Natural killer cell (primary cell): ENCODE data around the gene BTBD9. TPM values are rescaled to one million over a fixed set of nuclear protein-coding genes. Genes with fewer than 3 reads are reported as not detected.

ENCODE experiments used
- ATAC-seq, 3 donors: fragments of 150-1000 bp in 2 of 3; fragments of 200-7000 bp in 1 of 3; cut with Tn5 transposase; 1 replicate in 1 of 3; 2 replicates in 2 of 3; pipeline ENCODE4 v1.10.0; 2021; ENCODE audit warnings: mild to moderate bottlenecking in 2 of 3, moderate library complexity in 2 of 3
- DNase-seq, 2 donors: peaks; one replicate each; pipeline versions ENCODE4 v3.0.0 to v3.0.0-alpha.2; 2013 to 2021; ENCODE audit warnings: mixed read lengths in 1 of 2
- H3K27ac ChIP-seq: one replicate; pipeline ENCODE4 v1.5.1; 2013; ENCODE audit warnings: mild to moderate bottlenecking, low read length
- H3K27me3 ChIP-seq: one replicate; pipeline ENCODE4 v1.6.1; 2013; ENCODE audit warnings: low read length; ENCODE audit not compliant: control insufficient read depth, insufficient read depth
- H3K36me3 ChIP-seq: one replicate; pipeline ENCODE4 v1.6.1; 2013; ENCODE audit warnings: low read length; ENCODE audit not compliant: control insufficient read depth, insufficient read depth
- H3K4me1 ChIP-seq: one replicate; pipeline ENCODE4 v1.6.1; 2013; ENCODE audit warnings: low read length; ENCODE audit not compliant: control insufficient read depth, insufficient read depth
- H3K4me3 ChIP-seq: one replicate; pipeline ENCODE4 v1.5.1; 2013; ENCODE audit warnings: low read length
- H3K9me3 ChIP-seq: one replicate; pipeline ENCODE4 v1.6.1; 2013; ENCODE audit warnings: low read length; ENCODE audit not compliant: control insufficient read depth, insufficient read depth
- H3K27ac Mint-ChIP-seq, 2 donors: one replicate each; pipeline ENCODE4 v1.8.0; 2022; ENCODE audit warnings: mild to moderate bottlenecking in 2 of 2, mixed read lengths in 2 of 2, moderate library complexity in 1 of 2
- H3K27me3 Mint-ChIP-seq, 2 donors: one replicate each; pipeline ENCODE4 v1.8.0; 2022; ENCODE audit warnings: low read depth in 2 of 2, mixed read lengths in 2 of 2
- H3K36me3 Mint-ChIP-seq: one replicate; pipeline ENCODE4 v1.8.0; 2022; ENCODE audit warnings: mixed read lengths
- H3K4me1 Mint-ChIP-seq, 2 donors: one replicate each; pipeline ENCODE4 v1.8.0; 2022; ENCODE audit warnings: mixed read lengths in 2 of 2
- H3K4me3 Mint-ChIP-seq: one replicate; pipeline ENCODE4 v1.8.0; 2022; ENCODE audit warnings: mild to moderate bottlenecking, moderate library complexity, mixed read lengths
- H3K9me3 Mint-ChIP-seq, 2 donors: one replicate each; pipeline ENCODE4 v1.8.0; 2022; ENCODE audit warnings: mixed read lengths in 2 of 2
- CTCF ChIP-seq: fragments of 200-600 bp; IDR thresholded peaks from one replicate; pipeline ENCODE4 v1.8.0; 2022; ENCODE audit warnings: antibody characterized with exemption
- WGBS: methylation state at CpG from one replicate; pipeline ENCODE4 v1.1.7; 2013; ENCODE audit warnings: missing lambda C conversion rate; ENCODE audit not compliant: insufficient coverage; 5-methylcytosine and 5-hydroxymethylcytosine counted together
- intact Hi-C: fragments of 100-400 bp; cut with micrococcal nuclease; formaldehyde crosslinking; loops from one replicate; pipeline ENCODE4 v1.14.2; 2022
- total RNA-seq, 4 donors: library from RNA; stranded (reverse); fragments of 120-200 nt in 1 of 4; gene quantifications; one replicate each; pipeline versions ENCODE4 v1.2.3 to v1.2.4, GENCODE V29; 2013 to 2022

BTBD9 gene
- total RNA-seq, 3 donors from 2014 or later (not counting 1 experiment from before 2014, with no cell fraction given) = 51.6 to 70.3 (median 54.3) TPM

- H3K27me3 ChIP-seq = no peaks in the 10 kb centered on the region
- Mint-ChIP-seq H3K4me1 (peaks cover 20% of the 10 kb centered on the region in 2 donors), H3K27ac (no peak overlapping the region), H3K9me3 (no peaks in the 10 kb centered on the region), H3K27me3 (no peaks in the 10 kb centered on the region), H3K4me3 (no peak overlapping the region), H3K36me3 (no peaks in the 10 kb centered on the region)
- no peak overlapping the region for H3K4me3 ChIP-seq
- no peak overlapping the region for H3K27ac ChIP-seq
- TF ChIP-seq CTCF = no peak
- intact Hi-C loops = no loop called here
- H3K4me1 ChIP-seq = no peaks in the 10 kb centered on the region
- WGBS = 93% methylated on average over 2 of the region's 3 CpGs
- ATAC-seq = no peak
- no peaks in the 10 kb centered on the region for H3K36me3 ChIP-seq
- no peaks in the 10 kb centered on the region for H3K9me3 ChIP-seq
- DNase-seq = no peak
Measured at GRCh38 chr6:38311201-38311600, 328.5 kb downstream of the BTBD9 start.

GRCh38 chr6:38310061-38310460 lies 329.7 kb downstream of the BTBD9 start:
- H3K27me3 Mint-ChIP-seq = no peaks in the 10 kb centered on the region
- no peak overlapping the region for H3K4me3 ChIP-seq
- ATAC-seq (no peak), DNase-seq (no peak)
- 90% methylated on average over 5 of the region's 5 CpGs for WGBS
- H3K9me3 ChIP-seq = no peaks in the 10 kb centered on the region
- TF ChIP-seq CTCF = no peak
- no peaks in the 10 kb centered on the region for H3K36me3 Mint-ChIP-seq
- H3K27ac ChIP-seq = no peak overlapping the region
- no peaks in the 10 kb centered on the region for H3K27me3 ChIP-seq
- H3K4me1 ChIP-seq = no peaks in the 10 kb centered on the region
- intact Hi-C loops = no loop called here
- no peaks in the 10 kb centered on the region for H3K36me3 ChIP-seq
- peaks cover 22 to 24% of the 10 kb centered on the region in 2 donors for H3K4me1 Mint-ChIP-seq
- H3K27ac Mint-ChIP-seq = no peak overlapping the region
- no peak overlapping the region for H3K4me3 Mint-ChIP-seq
- H3K9me3 Mint-ChIP-seq = no peaks in the 10 kb centered on the region

- H3K4me1 Mint-ChIP-seq = peaks cover 22 to 24% of the 10 kb centered on the region in 2 donors
- H3K4me3 Mint-ChIP-seq = no peak overlapping the region
- no peaks in the 10 kb centered on the region for H3K27me3 ChIP-seq
- no peak overlapping the region for H3K4me3 ChIP-seq
- H3K4me1 ChIP-seq = no peaks in the 10 kb centered on the region
- intact Hi-C loops = no loop called here
- no peaks in the 10 kb centered on the region for H3K36me3 Mint-ChIP-seq
- no peak for TF ChIP-seq CTCF
- no peak for ATAC-seq
- no peak overlapping the region for H3K27ac ChIP-seq
- H3K9me3 Mint-ChIP-seq = no peaks in the 10 kb centered on the region
- H3K27ac Mint-ChIP-seq = peak overlapping the region; percentile 16 to 24
- no peaks in the 10 kb centered on the region for H3K27me3 Mint-ChIP-seq
- no peaks in the 10 kb centered on the region for H3K36me3 ChIP-seq
- H3K9me3 ChIP-seq = no peaks in the 10 kb centered on the region
- DNase-seq = no peak
Measured at GRCh38 chr6:38307740-38308139, 332.0 kb downstream of the BTBD9 start.

- DNase-seq = no peak
- Histone ChIP-seq H3K36me3 (no peaks in the 10 kb centered on the region), H3K27me3 (no peaks in the 10 kb centered on the region), H3K4me1 (no peaks in the 10 kb centered on the region), H3K27ac (no peak overlapping the region), H3K9me3 (no peaks in the 10 kb centered on the region), H3K4me3 (no peak overlapping the region)
- TF ChIP-seq CTCF = no peak
- Mint-ChIP-seq H3K27ac (peak overlapping the region in 1 of 2 donors; percentile 24), H3K4me3 (no peak overlapping the region), H3K27me3 (no peaks in the 10 kb centered on the region), H3K4me1 (peaks cover 22 to 24% of the 10 kb centered on the region in 2 donors), H3K9me3 (peaks cover 0 to 2% of the 10 kb centered on the region in 2 donors), H3K36me3 (no peaks in the 10 kb centered on the region)
- no peak for ATAC-seq
- intact Hi-C loops = no loop called here
Measured at GRCh38 chr6:38306931-38307330, 332.8 kb downstream of the BTBD9 start.
